ENCODE measurements around the gene METTL21C.

The METTL21C gene

GRCh38 chr13:102658660-102659059 is 36.2 kb downstream of the METTL21C start:
- DNase-seq, result no peak

GRCh38 chr13:102657630-102658029 is 37.2 kb downstream of the METTL21C start:
- no peak for DNase-seq

- DNase-seq, result no peak
Observed at GRCh38 chr13:102654756-102655155, 40.1 kb downstream of the METTL21C start.

- DNase-seq, result no peak
Observed at GRCh38 chr13:102651892-102652291, 43.0 kb downstream of the METTL21C start.

GRCh38 chr13:102651392-102651791 is 43.5 kb downstream of the METTL21C start:
- DNase-seq, result no peak

- DNase-seq, result no peak
Observed at GRCh38 chr13:102650444-102650843, 44.4 kb downstream of the METTL21C start.

GRCh38 chr13:102648046-102648445 is 46.8 kb downstream of the METTL21C start:
- no peak for DNase-seq

GRCh38 chr13:102645701-102646100 is 49.1 kb downstream of the METTL21C start:
- DNase-seq, result no peak

GRCh38 chr13:102643656-102644055 is 51.2 kb downstream of the METTL21C start:
- DNase-seq, result no peak

GRCh38 chr13:102642475-102642874 is 52.4 kb downstream of the METTL21C start:
- no peak for DNase-seq

- no peak for DNase-seq
Observed at GRCh38 chr13:102642029-102642428, 52.8 kb downstream of the METTL21C start.

GRCh38 chr13:102638741-102639140 is 56.1 kb downstream of the METTL21C start:
- no peak for DNase-seq

Measured in activated gamma-delta T cell treated with Interleukin-2 at 50 U/mL for 16 hours (primary cell).